CD4-positive, alpha-beta T cell (primary cell): ENCODE data around the gene GOLGB1. TPM values are rescaled to one million over a fixed set of nuclear protein-coding genes. Genes with fewer than 3 reads are reported as not detected.

Experiments
- ATAC-seq: fragments of 200-7000 bp; cut with Tn5 transposase; one replicate; pipeline ENCODE4 v1.10.0; 2022; ENCODE audit warnings: mild to moderate bottlenecking; ENCODE audit not compliant: poor library complexity
- CTCF ChIA-PET: fragments of 350-600 bp; sonication (Branson Sonifier 250); formaldehyde crosslinking; loops from one replicate; lab custom pipeline; 2021; ENCODE audit warnings: antibody characterized with exemption, inconsistent platforms; lab: Charles Lee
- POLR2A ChIA-PET: fragments of 350-600 bp; sonication (Branson Sonifier 250); formaldehyde crosslinking; loops from one replicate; lab custom pipeline; 2021; ENCODE audit warnings: antibody characterized with exemption, inconsistent platforms; lab: Charles Lee
- DNase-seq, 14 experiments: peaks; one replicate each; pipeline ENCODE4 v3.0.0-alpha.2; 2013 to 2020; ENCODE audit warnings: mixed read lengths in 2 of 14
- H3K27ac ChIP-seq, 2 donors: one replicate each; pipeline versions ENCODE4 v1.5.1 to v1.7.0; 2013; ENCODE audit warnings: low read length in 2 of 2, low read depth in 1 of 2, mild to moderate bottlenecking in 1 of 2
- H3K27me3 ChIP-seq, 2 experiments: 1 replicate in 1 of 2; 2 replicates in 1 of 2; pipeline versions ENCODE4 v1.6.1 to v1.7.0; 2013; ENCODE audit warnings: low read length in 2 of 2, control low read depth in 1 of 2, mild to moderate bottlenecking in 1 of 2, moderate library complexity in 1 of 2; ENCODE audit not compliant: insufficient read depth in 2 of 2, control insufficient read depth in 1 of 2
- H3K36me3 ChIP-seq: one replicate; pipeline ENCODE4 v1.6.1; 2013; ENCODE audit warnings: low read length, control low read depth; ENCODE audit not compliant: insufficient read depth
- H3K4me1 ChIP-seq: one replicate; pipeline ENCODE4 v1.6.1; 2013; ENCODE audit warnings: low read length, control low read depth; ENCODE audit not compliant: insufficient read depth
- H3K4me3 ChIP-seq: one replicate; pipeline ENCODE4 v1.5.1; 2013; ENCODE audit warnings: mild to moderate bottlenecking, low read length, moderate library complexity
- H3K9me3 ChIP-seq, 2 experiments: 1 replicate in 1 of 2; 2 replicates in 1 of 2; pipeline versions ENCODE4 v1.6.1 to v1.7.0; 2013; ENCODE audit warnings: low read length in 2 of 2, mild to moderate bottlenecking in 2 of 2, control low read depth in 1 of 2, moderate library complexity in 1 of 2; ENCODE audit not compliant: control insufficient read depth in 1 of 2, insufficient read depth in 1 of 2
- H3K27ac Mint-ChIP-seq: one replicate; pipeline ENCODE4 v1.8.0; 2020; ENCODE audit warnings: mixed read lengths
- H3K27me3 Mint-ChIP-seq: one replicate; pipeline ENCODE4 v1.8.0; 2021; ENCODE audit warnings: mixed read lengths
- H3K36me3 Mint-ChIP-seq: one replicate; pipeline ENCODE4 v1.8.0; 2021; ENCODE audit warnings: low read depth, mixed read lengths
- H3K4me1 Mint-ChIP-seq: one replicate; pipeline ENCODE4 v1.8.0; 2021; ENCODE audit warnings: low read depth, mixed read lengths
- H3K4me3 Mint-ChIP-seq: one replicate; pipeline ENCODE4 v1.8.0; 2020; ENCODE audit warnings: mild to moderate bottlenecking, mixed read lengths
- H3K9me3 Mint-ChIP-seq: one replicate; pipeline ENCODE4 v1.8.0; 2020; ENCODE audit warnings: mixed read lengths
- intact Hi-C, 2 experiments: fragments of 100-400 bp; cut with DNase I in 1 of 2; cut with micrococcal nuclease in 1 of 2; formaldehyde crosslinking; loops; one replicate each; pipeline versions ENCODE4 v1.15.1 to v1.9.0; 2023 to 2025; cut with DNase I, micrococcal nuclease
- total RNA-seq, 174 experiments: library from RNA in 2 of 174; stranded (reverse) in 2 of 174; gene quantifications; one replicate each; pipeline ENCODE4 v1.2.3 and lab custom pipeline; 2021 to 2026
- TF ChIP-seq, protein P1 (sequence below): fragments of 200-600 bp; IDR thresholded peaks from one replicate; pipeline ENCODE4 v1.8.0; 2022; ENCODE audit warnings: antibody characterized with exemption, mild to moderate bottlenecking

Gene GOLGB1
- total RNA-seq, 2 experiments from 2014 or later = 49.8 to 50.2 TPM

DNA sequence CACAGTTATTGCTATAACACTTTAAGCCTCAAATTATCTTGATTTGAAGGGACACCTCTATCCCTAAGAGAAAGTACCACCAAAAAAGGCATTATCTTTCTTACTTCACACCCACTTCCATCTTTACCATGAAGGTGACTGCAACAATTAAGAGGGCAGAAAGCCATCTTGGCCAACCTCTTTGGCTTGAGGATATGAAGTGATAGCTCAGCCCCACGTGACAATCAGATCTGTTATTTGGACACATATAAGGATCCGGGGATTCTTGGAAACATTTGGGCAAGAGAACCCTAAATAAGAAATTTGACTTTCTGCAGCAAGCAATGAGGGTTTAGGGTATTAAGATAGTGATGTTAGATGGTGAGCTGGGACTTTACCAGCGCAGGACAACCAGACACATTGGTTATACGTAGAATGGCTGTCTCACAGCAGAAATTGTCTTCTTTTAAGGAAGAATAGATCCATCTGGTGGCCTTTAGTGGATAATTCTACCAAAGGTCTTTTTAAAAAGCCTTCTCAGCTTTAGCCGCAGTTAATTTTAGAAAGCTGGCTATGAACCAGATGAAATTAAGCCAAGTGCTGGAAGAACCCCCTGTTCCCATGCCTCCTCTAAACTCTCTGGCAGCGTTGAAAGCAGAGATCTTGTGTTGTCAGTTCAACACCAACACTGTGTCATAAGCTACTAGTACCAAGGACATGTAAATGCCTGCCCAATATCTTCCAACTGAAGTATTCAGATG, 101.2 kb downstream of the GOLGB1 start:
- CTCF ChIA-PET = no interaction called here
- intact Hi-C loops = no loop called here

DNA sequence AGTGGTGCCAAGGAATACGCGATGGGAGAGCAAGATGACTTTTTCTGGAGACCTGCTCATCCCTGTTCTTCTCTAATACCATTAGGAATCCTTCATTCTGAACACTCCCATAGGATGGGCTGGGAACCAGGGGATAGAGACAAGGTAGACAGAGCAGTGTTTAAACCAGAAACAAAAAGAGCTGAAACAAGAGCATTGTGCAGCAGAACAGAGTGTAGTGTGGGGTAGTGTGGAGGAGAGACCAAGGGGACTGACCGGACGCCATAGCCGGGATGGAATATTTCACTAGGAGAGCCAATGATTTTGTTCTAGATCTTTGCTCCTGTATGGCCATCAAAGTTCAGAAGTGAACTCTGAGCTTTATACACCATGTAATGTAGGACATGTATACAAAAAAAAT, 104.5 kb downstream of the GOLGB1 start:
- Histone ChIP-seq H3K27me3 (no peaks in the 10 kb centered on the region), H3K27ac (no peak overlapping the region), H3K9me3 (no peaks in the 10 kb centered on the region), H3K4me1 (no peaks in the 10 kb centered on the region), H3K36me3 (peaks cover 75% of the 10 kb centered on the region), H3K4me3 (no peak overlapping the region)
- Mint-ChIP-seq H3K36me3 (peaks cover 87% of the 10 kb centered on the region), H3K4me3 (no peak overlapping the region), H3K9me3 (no peaks in the 10 kb centered on the region), H3K27ac (no peak overlapping the region), H3K4me1 (peaks cover 35% of the 10 kb centered on the region), H3K27me3 (no peaks in the 10 kb centered on the region)
- ChIA-PET POLR2A (no interaction called here), CTCF (interaction anchor here (0.5 kb wide), 1 partner anchor 45 kb away, joined by 4 read pairs; no protein-coding TSS in a partner anchor)
- intact Hi-C loops = no loop called here
- TF ChIP-seq, protein P1, sequence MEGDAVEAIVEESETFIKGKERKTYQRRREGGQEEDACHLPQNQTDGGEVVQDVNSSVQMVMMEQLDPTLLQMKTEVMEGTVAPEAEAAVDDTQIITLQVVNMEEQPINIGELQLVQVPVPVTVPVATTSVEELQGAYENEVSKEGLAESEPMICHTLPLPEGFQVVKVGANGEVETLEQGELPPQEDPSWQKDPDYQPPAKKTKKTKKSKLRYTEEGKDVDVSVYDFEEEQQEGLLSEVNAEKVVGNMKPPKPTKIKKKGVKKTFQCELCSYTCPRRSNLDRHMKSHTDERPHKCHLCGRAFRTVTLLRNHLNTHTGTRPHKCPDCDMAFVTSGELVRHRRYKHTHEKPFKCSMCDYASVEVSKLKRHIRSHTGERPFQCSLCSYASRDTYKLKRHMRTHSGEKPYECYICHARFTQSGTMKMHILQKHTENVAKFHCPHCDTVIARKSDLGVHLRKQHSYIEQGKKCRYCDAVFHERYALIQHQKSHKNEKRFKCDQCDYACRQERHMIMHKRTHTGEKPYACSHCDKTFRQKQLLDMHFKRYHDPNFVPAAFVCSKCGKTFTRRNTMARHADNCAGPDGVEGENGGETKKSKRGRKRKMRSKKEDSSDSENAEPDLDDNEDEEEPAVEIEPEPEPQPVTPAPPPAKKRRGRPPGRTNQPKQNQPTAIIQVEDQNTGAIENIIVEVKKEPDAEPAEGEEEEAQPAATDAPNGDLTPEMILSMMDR = no peak
- ATAC-seq (no peak), DNase-seq (no peak)

More for the DNA sequence above, 101.2 kb downstream of the GOLGB1 start:
- Histone ChIP-seq H3K27me3 (no peaks in the 10 kb centered on the region), H3K4me1 (peaks cover 9% of the 10 kb centered on the region), H3K4me3 (no peak overlapping the region), H3K36me3 (peaks cover 72% of the 10 kb centered on the region), H3K27ac (no peak overlapping the region), H3K9me3 (no peaks in the 10 kb centered on the region)
- peaks cover 88% of the 10 kb centered on the region for H3K36me3 Mint-ChIP-seq
- H3K4me1 Mint-ChIP-seq = peaks cover 48% of the 10 kb centered on the region
- peak overlapping the region; percentile 47 for H3K27ac Mint-ChIP-seq
- no peak overlapping the region for H3K4me3 Mint-ChIP-seq
- ATAC-seq (no peak), DNase-seq (no peak)
- H3K9me3 Mint-ChIP-seq = no peaks in the 10 kb centered on the region
- no peaks in the 10 kb centered on the region for H3K27me3 Mint-ChIP-seq
- TF ChIP-seq, protein P1 = no peak
- POLR2A ChIA-PET = interaction anchor here (0.6 kb wide), 1 partner anchor 102 kb away, joined by 3 read pairs; no protein-coding TSS in a partner anchor

DNA sequence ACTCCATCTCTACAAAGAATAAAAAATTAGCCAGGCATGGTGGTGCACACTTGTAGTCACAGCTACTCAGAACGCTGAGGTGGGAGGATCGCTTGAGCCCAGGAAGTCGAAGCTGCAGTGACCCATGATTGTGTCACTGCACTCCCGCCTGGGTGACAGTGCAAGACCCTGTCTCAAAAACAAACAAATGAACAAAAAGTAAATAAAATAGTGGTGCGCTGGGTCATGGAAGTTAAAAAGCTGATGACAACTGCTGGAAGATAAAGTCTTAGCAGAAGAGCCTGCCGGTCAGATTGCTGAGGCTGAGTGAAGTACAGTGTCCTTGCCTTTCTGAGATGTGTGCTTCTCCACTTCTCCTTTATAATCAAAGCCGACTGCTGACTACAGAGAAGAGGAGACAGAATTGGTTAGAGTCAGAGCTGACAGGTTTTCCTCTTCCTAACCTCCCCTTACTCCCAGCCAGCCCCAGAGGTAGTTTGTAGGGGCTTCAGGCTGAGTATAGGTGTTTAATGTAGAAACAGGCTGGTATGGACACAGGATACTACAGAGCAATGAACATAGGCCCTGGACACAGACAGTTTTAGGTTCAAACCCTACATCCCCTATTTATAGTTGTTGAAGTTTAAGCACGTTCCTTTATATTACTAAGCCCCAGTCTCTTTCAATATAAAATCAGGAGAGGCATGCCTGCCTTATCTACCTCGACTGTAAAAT, 106.8 kb downstream of the GOLGB1 start:
- ChIA-PET CTCF (no interaction called here), POLR2A (no interaction called here)
- no peaks in the 10 kb centered on the region for H3K9me3 ChIP-seq
- Mint-ChIP-seq H3K27ac (no peak overlapping the region), H3K36me3 (peaks cover 87% of the 10 kb centered on the region), H3K27me3 (no peaks in the 10 kb centered on the region), H3K4me1 (peaks cover 21% of the 10 kb centered on the region), H3K9me3 (no peaks in the 10 kb centered on the region), H3K4me3 (no peak overlapping the region)
- TF ChIP-seq, protein P1 = no peak
- ATAC-seq (no peak), DNase-seq (no peak)
- no peaks in the 10 kb centered on the region for H3K4me1 ChIP-seq
- H3K36me3 ChIP-seq = peaks cover 82% of the 10 kb centered on the region
- intact Hi-C loops = no loop called here
- no peak overlapping the region for H3K27ac ChIP-seq
- H3K4me3 ChIP-seq = no peak overlapping the region
- no peaks in the 10 kb centered on the region for H3K27me3 ChIP-seq
